Measurements from ENCODE around the gene ZSCAN12. TPM values are rescaled to one million over a fixed set of nuclear protein-coding genes. Genes with fewer than 3 reads are reported as not detected.
A peak's percentile ranks its signal among the peaks of the same experiment; 100 is the strongest.

ZSCAN12 gene
- total and polyA plus RNA-seq, 2 of the 13 experiments (the other 11 are each of a cell fraction or from before 2014, with no cell fraction given): 2.8 to 8.9 TPM

DNA sequence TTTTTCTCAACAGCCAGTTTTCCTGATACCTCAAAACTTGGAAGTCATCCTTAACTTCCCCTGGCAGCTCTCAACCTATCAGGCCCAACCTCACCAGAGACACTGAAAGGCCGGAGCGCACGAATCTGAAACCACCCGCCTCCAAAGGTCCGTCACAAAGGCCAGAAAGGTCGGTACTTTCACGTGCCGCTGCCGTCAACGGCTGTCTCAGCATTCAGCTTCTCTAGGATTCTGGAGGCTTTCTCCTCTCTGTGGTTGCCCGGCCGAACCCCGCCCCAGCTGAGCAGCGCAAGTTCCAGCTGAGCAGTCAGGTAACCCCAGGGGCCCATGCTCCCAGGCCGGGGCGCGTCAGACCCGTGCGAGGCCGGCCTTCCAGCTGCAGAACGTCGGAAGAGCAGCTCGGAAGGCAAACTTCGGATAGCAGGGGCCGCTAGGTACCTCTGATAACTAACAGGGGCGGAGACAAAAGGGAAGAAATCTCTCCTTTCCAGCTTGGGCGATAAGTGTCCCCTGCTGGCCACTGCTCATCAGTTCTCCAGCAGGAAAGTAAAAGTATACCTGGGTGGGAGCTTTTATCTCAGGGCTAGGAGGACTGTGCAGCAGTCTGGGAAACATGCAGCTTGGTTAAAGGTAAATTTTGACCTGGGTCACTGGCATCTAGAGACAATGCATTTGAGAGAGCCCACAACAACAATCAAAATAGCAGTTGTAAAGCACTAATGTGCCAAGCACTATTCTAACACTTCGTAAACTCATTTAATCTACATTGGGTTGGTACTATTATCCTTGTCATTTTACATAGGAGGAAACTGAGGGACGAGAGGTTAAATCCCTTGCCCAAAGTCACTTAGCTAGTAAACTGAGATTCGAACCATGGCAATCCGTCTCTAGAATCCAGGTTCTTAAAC is 16.1 kb downstream of the ZSCAN12 start (continued):
- TF ChIP-seq, protein P1, sequence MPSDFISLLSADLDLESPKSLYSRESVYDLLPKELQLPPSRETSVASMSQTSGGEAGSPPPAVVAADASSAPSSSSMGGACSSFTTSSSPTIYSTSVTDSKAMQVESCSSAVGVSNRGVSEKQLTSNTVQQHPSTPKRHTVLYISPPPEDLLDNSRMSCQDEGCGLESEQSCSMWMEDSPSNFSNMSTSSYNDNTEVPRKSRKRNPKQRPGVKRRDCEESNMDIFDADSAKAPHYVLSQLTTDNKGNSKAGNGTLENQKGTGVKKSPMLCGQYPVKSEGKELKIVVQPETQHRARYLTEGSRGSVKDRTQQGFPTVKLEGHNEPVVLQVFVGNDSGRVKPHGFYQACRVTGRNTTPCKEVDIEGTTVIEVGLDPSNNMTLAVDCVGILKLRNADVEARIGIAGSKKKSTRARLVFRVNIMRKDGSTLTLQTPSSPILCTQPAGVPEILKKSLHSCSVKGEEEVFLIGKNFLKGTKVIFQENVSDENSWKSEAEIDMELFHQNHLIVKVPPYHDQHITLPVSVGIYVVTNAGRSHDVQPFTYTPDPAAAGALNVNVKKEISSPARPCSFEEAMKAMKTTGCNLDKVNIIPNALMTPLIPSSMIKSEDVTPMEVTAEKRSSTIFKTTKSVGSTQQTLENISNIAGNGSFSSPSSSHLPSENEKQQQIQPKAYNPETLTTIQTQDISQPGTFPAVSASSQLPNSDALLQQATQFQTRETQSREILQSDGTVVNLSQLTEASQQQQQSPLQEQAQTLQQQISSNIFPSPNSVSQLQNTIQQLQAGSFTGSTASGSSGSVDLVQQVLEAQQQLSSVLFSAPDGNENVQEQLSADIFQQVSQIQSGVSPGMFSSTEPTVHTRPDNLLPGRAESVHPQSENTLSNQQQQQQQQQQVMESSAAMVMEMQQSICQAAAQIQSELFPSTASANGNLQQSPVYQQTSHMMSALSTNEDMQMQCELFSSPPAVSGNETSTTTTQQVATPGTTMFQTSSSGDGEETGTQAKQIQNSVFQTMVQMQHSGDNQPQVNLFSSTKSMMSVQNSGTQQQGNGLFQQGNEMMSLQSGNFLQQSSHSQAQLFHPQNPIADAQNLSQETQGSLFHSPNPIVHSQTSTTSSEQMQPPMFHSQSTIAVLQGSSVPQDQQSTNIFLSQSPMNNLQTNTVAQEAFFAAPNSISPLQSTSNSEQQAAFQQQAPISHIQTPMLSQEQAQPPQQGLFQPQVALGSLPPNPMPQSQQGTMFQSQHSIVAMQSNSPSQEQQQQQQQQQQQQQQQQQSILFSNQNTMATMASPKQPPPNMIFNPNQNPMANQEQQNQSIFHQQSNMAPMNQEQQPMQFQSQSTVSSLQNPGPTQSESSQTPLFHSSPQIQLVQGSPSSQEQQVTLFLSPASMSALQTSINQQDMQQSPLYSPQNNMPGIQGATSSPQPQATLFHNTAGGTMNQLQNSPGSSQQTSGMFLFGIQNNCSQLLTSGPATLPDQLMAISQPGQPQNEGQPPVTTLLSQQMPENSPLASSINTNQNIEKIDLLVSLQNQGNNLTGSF (CRISPR knock-in tag; IDR thresholded peaks at IDR 0.05): peak; percentile 36; the same call in 1 of the 2 replicates
- TF ChIP-seq ZNF761 (CRISPR knock-in tag; conservative IDR thresholded peaks at IDR 0.05): 0 out of 2 replicates have a peak, but pooled peaks have one; percentile 41
- TF ChIP-seq, protein P2, sequence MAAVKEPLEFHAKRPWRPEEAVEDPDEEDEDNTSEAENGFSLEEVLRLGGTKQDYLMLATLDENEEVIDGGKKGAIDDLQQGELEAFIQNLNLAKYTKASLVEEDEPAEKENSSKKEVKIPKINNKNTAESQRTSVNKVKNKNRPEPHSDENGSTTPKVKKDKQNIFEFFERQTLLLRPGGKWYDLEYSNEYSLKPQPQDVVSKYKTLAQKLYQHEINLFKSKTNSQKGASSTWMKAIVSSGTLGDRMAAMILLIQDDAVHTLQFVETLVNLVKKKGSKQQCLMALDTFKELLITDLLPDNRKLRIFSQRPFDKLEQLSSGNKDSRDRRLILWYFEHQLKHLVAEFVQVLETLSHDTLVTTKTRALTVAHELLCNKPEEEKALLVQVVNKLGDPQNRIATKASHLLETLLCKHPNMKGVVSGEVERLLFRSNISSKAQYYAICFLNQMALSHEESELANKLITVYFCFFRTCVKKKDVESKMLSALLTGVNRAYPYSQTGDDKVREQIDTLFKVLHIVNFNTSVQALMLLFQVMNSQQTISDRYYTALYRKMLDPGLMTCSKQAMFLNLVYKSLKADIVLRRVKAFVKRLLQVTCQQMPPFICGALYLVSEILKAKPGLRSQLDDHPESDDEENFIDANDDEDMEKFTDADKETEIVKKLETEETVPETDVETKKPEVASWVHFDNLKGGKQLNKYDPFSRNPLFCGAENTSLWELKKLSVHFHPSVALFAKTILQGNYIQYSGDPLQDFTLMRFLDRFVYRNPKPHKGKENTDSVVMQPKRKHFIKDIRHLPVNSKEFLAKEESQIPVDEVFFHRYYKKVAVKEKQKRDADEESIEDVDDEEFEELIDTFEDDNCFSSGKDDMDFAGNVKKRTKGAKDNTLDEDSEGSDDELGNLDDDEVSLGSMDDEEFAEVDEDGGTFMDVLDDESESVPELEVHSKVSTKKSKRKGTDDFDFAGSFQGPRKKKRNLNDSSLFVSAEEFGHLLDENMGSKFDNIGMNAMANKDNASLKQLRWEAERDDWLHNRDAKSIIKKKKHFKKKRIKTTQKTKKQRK (IDR thresholded peaks at IDR 0.05; ENCODE audit: low read length): no peak
- no peak for TF ChIP-seq PRPF4 (IDR thresholded peaks at IDR 0.05; ENCODE audit: low read depth, low read length, poor library complexity, severe bottlenecking)
- peak; percentile 89 for TF ChIP-seq ZNF772 (CRISPR knock-in tag; IDR thresholded peaks at IDR 0.05)
- TF ChIP-seq, protein P3, sequence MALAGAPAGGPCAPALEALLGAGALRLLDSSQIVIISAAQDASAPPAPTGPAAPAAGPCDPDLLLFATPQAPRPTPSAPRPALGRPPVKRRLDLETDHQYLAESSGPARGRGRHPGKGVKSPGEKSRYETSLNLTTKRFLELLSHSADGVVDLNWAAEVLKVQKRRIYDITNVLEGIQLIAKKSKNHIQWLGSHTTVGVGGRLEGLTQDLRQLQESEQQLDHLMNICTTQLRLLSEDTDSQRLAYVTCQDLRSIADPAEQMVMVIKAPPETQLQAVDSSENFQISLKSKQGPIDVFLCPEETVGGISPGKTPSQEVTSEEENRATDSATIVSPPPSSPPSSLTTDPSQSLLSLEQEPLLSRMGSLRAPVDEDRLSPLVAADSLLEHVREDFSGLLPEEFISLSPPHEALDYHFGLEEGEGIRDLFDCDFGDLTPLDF (CRISPR knock-in tag; IDR thresholded peaks at IDR 0.05): no peak
- TF ChIP-seq, protein P4, sequence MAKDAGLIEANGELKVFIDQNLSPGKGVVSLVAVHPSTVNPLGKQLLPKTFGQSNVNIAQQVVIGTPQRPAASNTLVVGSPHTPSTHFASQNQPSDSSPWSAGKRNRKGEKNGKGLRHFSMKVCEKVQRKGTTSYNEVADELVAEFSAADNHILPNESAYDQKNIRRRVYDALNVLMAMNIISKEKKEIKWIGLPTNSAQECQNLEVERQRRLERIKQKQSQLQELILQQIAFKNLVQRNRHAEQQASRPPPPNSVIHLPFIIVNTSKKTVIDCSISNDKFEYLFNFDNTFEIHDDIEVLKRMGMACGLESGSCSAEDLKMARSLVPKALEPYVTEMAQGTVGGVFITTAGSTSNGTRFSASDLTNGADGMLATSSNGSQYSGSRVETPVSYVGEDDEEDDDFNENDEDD (CRISPR knock-in tag; IDR thresholded peaks at IDR 0.05; ENCODE audit: borderline replicate concordance): peak; percentile 96; the same call in 1 of the 2 replicates
- peak; percentile 87 for TF ChIP-seq U2AF1 (optimal IDR thresholded peaks at IDR 0.05; ENCODE audit: low read depth, low read length)
- TF ChIP-seq, protein P5, sequence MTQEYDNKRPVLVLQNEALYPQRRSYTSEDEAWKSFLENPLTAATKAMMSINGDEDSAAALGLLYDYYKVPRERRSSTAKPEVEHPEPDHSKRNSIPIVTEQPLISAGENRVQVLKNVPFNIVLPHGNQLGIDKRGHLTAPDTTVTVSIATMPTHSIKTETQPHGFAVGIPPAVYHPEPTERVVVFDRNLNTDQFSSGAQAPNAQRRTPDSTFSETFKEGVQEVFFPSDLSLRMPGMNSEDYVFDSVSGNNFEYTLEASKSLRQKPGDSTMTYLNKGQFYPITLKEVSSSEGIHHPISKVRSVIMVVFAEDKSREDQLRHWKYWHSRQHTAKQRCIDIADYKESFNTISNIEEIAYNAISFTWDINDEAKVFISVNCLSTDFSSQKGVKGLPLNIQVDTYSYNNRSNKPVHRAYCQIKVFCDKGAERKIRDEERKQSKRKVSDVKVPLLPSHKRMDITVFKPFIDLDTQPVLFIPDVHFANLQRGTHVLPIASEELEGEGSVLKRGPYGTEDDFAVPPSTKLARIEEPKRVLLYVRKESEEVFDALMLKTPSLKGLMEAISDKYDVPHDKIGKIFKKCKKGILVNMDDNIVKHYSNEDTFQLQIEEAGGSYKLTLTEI (CRISPR knock-in tag; conservative IDR thresholded peaks at IDR 0.05): no peak
- no peak for TF ChIP-seq HOXA9 (CRISPR knock-in tag; IDR thresholded peaks at IDR 0.05; ENCODE audit: borderline replicate concordance)

Data from HepG2 (cell line).